ENCODE results near the gene ELAC2.

GRCh38 chr17:12961655-12962054, 56.2 kb downstream of the ELAC2 start:
- TF ChIP-seq POLR2AphosphoS5 (IDR thresholded peaks at IDR 0.05; ENCODE audit: low read length) (no peak), CTCF (IDR thresholded peaks at IDR 0.05 in 2 of 3, conservative IDR thresholded peaks at IDR 0.05 in 1 of 3; ENCODE audit: control insufficient read depth in 2 of 3, extremely low read depth in 1 of 3, insufficient read depth in 1 of 3, low read depth in 3 of 3, low read length in 3 of 3) (no peak), ZNF384 (IDR thresholded peaks at IDR 0.05; ENCODE audit: borderline replicate concordance, low read depth, low read length) (no peak), TAF1 (IDR thresholded peaks at IDR 0.05; ENCODE audit: borderline replicate concordance, low read depth, low read length) (no peak), ASH2L (IDR thresholded peaks at IDR 0.05; ENCODE audit: borderline replicate concordance, low read depth) (no peak), KAT2A (conservative IDR thresholded peaks at IDR 0.05; ENCODE audit: control insufficient read depth, low read depth, low read length) (no peak), RFX5 (IDR thresholded peaks at IDR 0.05; ENCODE audit: low read depth, low read length) (no peak), BCL3 (IDR thresholded peaks at IDR 0.05; ENCODE audit: borderline replicate concordance, insufficient read depth, low read depth, low read length, poor library complexity, severe bottlenecking) (no peak)

Measured in GM12878 (cell line).